ENCODE data around the gene HIPK2. TPM values are rescaled to one million over a fixed set of nuclear protein-coding genes. Genes with fewer than 3 reads are reported as not detected.

HIPK2 gene
- total and polyA plus RNA-seq, 2 donors (not counting 3 experiments of a cell fraction or from before 2014, with no cell fraction given) = 9.0 to 43.8 TPM

DNA sequence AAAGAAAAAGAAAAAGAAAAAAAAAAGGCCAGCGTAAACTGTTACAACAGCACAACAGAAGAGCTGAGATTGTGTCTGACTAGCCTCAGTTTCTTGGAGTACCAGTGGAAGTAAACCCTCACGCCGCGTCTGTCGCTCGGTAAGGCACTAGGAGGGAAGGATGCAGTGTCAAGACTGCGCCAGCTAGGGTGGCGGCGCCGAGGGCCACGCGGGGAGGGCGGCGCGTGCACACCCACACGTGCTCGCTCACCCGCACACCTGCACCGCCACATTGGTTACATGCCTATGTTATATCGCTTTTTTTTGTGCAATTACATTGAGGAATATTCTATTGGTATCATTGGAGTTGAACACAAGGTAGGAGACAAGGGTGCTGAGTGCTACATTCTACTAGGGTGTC, 206.1 kb downstream of the HIPK2 start:
- H3K79me2 ChIP-seq (ENCODE audit: control insufficient read depth, insufficient read depth, low read length) = no peaks in the 10 kb centered on the region
- H3K27ac ChIP-seq (ENCODE audit: insufficient read depth, low read depth, low read length) = no peak overlapping the region
- H3K9me3 ChIP-seq (replicated peaks; ENCODE audit: control insufficient read depth, insufficient read depth, low read length) = no peaks in the 10 kb centered on the region
- no peak for DNase-seq (ENCODE audit: low read depth, low spot score)
- intact Hi-C loops (cut with micrococcal nuclease) = no loop called here
- no peak overlapping the region for H2AFZ ChIP-seq (ENCODE audit: low read depth, low read length)
- BruUV-seq (replicated peaks) = no TSS peak
- dilution Hi-C loops (cut with MboI; ENCODE audit: extremely low pct_ligation_motif_present, low sequenced_read_pairs) = no loop called here
- POLR2A ChIA-PET = no interaction called here
- TF ChIP-seq MYC (IDR thresholded peaks at IDR 0.05; ENCODE audit: low read depth, low read length) (no peak), FOS (IDR thresholded peaks at IDR 0.05; ENCODE audit: borderline replicate concordance, insufficient read depth, low read length) (no peak), EZH2 (IDR thresholded peaks at IDR 0.05; ENCODE audit: borderline replicate concordance, low read depth, low read length, severe bottlenecking) (no peak), JUN (IDR thresholded peaks at IDR 0.05; ENCODE audit: borderline replicate concordance, insufficient read depth, insufficient read length, low read depth) (no peak), POLR2A (IDR thresholded peaks at IDR 0.05; ENCODE audit: low read depth, low read length) (no peak), POLR2AphosphoS5 (IDR thresholded peaks at IDR 0.05; ENCODE audit: insufficient read depth, low read depth, low read length) (no peak), GATA2 (IDR thresholded peaks at IDR 0.05; ENCODE audit: insufficient read depth, insufficient read length, low read depth, low read length) (no peak)
- TF ChIP-seq, protein P1, sequence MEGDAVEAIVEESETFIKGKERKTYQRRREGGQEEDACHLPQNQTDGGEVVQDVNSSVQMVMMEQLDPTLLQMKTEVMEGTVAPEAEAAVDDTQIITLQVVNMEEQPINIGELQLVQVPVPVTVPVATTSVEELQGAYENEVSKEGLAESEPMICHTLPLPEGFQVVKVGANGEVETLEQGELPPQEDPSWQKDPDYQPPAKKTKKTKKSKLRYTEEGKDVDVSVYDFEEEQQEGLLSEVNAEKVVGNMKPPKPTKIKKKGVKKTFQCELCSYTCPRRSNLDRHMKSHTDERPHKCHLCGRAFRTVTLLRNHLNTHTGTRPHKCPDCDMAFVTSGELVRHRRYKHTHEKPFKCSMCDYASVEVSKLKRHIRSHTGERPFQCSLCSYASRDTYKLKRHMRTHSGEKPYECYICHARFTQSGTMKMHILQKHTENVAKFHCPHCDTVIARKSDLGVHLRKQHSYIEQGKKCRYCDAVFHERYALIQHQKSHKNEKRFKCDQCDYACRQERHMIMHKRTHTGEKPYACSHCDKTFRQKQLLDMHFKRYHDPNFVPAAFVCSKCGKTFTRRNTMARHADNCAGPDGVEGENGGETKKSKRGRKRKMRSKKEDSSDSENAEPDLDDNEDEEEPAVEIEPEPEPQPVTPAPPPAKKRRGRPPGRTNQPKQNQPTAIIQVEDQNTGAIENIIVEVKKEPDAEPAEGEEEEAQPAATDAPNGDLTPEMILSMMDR (IDR thresholded peaks at IDR 0.05; ENCODE audit: extremely low read depth in 1 of 2, insufficient read depth in 1 of 2, low read depth in 1 of 2, low read length in 2 of 2) = no peak
- TF ChIP-seq, protein P2, sequence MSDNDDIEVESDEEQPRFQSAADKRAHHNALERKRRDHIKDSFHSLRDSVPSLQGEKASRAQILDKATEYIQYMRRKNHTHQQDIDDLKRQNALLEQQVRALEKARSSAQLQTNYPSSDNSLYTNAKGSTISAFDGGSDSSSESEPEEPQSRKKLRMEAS (IDR thresholded peaks at IDR 0.05; ENCODE audit: insufficient read depth, insufficient read length) = no peak
- H3K4me3 ChIP-seq (replicated peaks in 1 of 3; ENCODE audit: insufficient read depth in 1 of 3, low read depth in 1 of 3, low read length in 3 of 3) = no peak overlapping the region
- no peaks in the 10 kb centered on the region for H3K27me3 ChIP-seq (ENCODE audit: control insufficient read depth in 2 of 2, insufficient read depth in 2 of 2, low read length in 2 of 2)
- no peaks in the 10 kb centered on the region for H3K4me1 ChIP-seq (ENCODE audit: control insufficient read depth, extremely low read depth, insufficient read depth, low read length)
- H3K9ac ChIP-seq (replicated peaks; ENCODE audit: extremely low read depth, insufficient read depth, low read length) = no peak overlapping the region
- no peaks in the 10 kb centered on the region for H4K20me1 ChIP-seq (replicated peaks; ENCODE audit: control insufficient read depth, extremely low read depth, insufficient read depth, low read length)
- FAIRE-seq = no peak
- CTCF ChIA-PET = no interaction called here
- no peaks in the 10 kb centered on the region for H3K9me1 ChIP-seq (replicated peaks; ENCODE audit: control insufficient read depth, extremely low read depth, insufficient read depth, low read length)
- H3K4me2 ChIP-seq (ENCODE audit: insufficient read depth, low read length) = no peak overlapping the region
- peaks cover 0 to 9% of the 10 kb centered on the region in 2 experiments for H3K36me3 ChIP-seq (ENCODE audit: control insufficient read depth in 2 of 2, extremely low read depth in 1 of 2, insufficient read depth in 2 of 2, low read length in 2 of 2)

Data from endothelial cell of umbilical vein (primary cell).